ENCODE measurements around the gene XIRP1.

Gene XIRP1

GRCh38 chr3:39191773-39192172 lies 622 bp downstream of the XIRP1 start:
- H4K20me1 ChIP-seq (ENCODE audit: insufficient read depth, low read length): no peaks in the 10 kb centered on the region
- H3K36me3 ChIP-seq (replicated peaks; ENCODE audit: low read depth, low read length): no peaks in the 10 kb centered on the region
- no peak overlapping the region for H3K4me3 ChIP-seq (ENCODE audit: low read length)
- H3K79me2 ChIP-seq (ENCODE audit: low read length): no peaks in the 10 kb centered on the region
- H3K4me2 ChIP-seq (ENCODE audit: low read length): no peak overlapping the region
- H3K9ac ChIP-seq (ENCODE audit: low read length): no peak overlapping the region
- H3K27ac ChIP-seq (ENCODE audit: low read length): no peak overlapping the region
- peaks cover 6% of the 10 kb centered on the region; the same call in 1 of the 2 replicates for H3K4me1 ChIP-seq (ENCODE audit: low read length)
- peaks cover 22% of the 10 kb centered on the region for H3K27me3 ChIP-seq (ENCODE audit: low read depth, low read length)
- no peaks in the 10 kb centered on the region for H3K9me3 ChIP-seq (ENCODE audit: insufficient read depth, low read length)
- H2AFZ ChIP-seq (ENCODE audit: low read depth, low read length): no peak overlapping the region
- TF ChIP-seq CTCF (IDR thresholded peaks at IDR 0.05; ENCODE audit: low read depth, low read length): no peak
- TF ChIP-seq EZH2phosphoT487 (IDR thresholded peaks at IDR 0.05; ENCODE audit: low read depth): no peak

GRCh38 chr3:39191111-39191510 lies 1.3 kb downstream of the XIRP1 start:
- no peak overlapping the region for H3K4me2 ChIP-seq (ENCODE audit: low read length)
- peaks cover 6% of the 10 kb centered on the region; the same call in 1 of the 2 replicates for H3K4me1 ChIP-seq (ENCODE audit: low read length)
- no peaks in the 10 kb centered on the region for H4K20me1 ChIP-seq (ENCODE audit: insufficient read depth, low read length)
- H2AFZ ChIP-seq (ENCODE audit: low read depth, low read length): no peak overlapping the region
- H3K79me2 ChIP-seq (ENCODE audit: low read length): no peaks in the 10 kb centered on the region
- no peak overlapping the region for H3K9ac ChIP-seq (ENCODE audit: low read length)
- no peak overlapping the region for H3K4me3 ChIP-seq (ENCODE audit: low read length)
- peaks cover 15% of the 10 kb centered on the region for H3K27me3 ChIP-seq (ENCODE audit: low read depth, low read length)
- no peaks in the 10 kb centered on the region for H3K36me3 ChIP-seq (replicated peaks; ENCODE audit: low read depth, low read length)
- H3K9me3 ChIP-seq (ENCODE audit: insufficient read depth, low read length): no peaks in the 10 kb centered on the region
- H3K27ac ChIP-seq (ENCODE audit: low read length): no peak overlapping the region
- TF ChIP-seq EZH2phosphoT487 (IDR thresholded peaks at IDR 0.05; ENCODE audit: low read depth): no peak
- TF ChIP-seq CTCF (IDR thresholded peaks at IDR 0.05; ENCODE audit: low read depth, low read length): no peak

GRCh38 chr3:39190281-39191025 lies 1.9 kb downstream of the XIRP1 start:
- no peak overlapping the region for H2AFZ ChIP-seq (ENCODE audit: low read depth, low read length)
- H3K4me2 ChIP-seq (ENCODE audit: low read length): no peak overlapping the region

GRCh38 chr3:39189959-39190269 lies 2.5 kb downstream of the XIRP1 start:
- H3K9ac ChIP-seq (ENCODE audit: low read length): no peak overlapping the region
- no peaks in the 10 kb centered on the region for H4K20me1 ChIP-seq (ENCODE audit: insufficient read depth, low read length)
- no peaks in the 10 kb centered on the region for H3K36me3 ChIP-seq (replicated peaks; ENCODE audit: low read depth, low read length)
- no peak for TF ChIP-seq EZH2phosphoT487 (IDR thresholded peaks at IDR 0.05; ENCODE audit: low read depth)
- TF ChIP-seq CTCF (IDR thresholded peaks at IDR 0.05; ENCODE audit: low read depth, low read length): peak; percentile 94
- H2AFZ ChIP-seq (ENCODE audit: low read depth, low read length): no peak overlapping the region
- no peak overlapping the region for H3K4me2 ChIP-seq (ENCODE audit: low read length)
- no peak overlapping the region for H3K4me3 ChIP-seq (ENCODE audit: low read length)
- H3K27ac ChIP-seq (ENCODE audit: low read length): no peak overlapping the region
- H3K79me2 ChIP-seq (ENCODE audit: low read length): no peaks in the 10 kb centered on the region
- H3K4me1 ChIP-seq (ENCODE audit: low read length): peaks cover 6% of the 10 kb centered on the region; the same call in 1 of the 2 replicates
- no peaks in the 10 kb centered on the region for H3K9me3 ChIP-seq (ENCODE audit: insufficient read depth, low read length)
- H3K27me3 ChIP-seq (ENCODE audit: low read depth, low read length): peaks cover 7% of the 10 kb centered on the region

More at GRCh38 chr3:39190281-39191025, 1.9 kb downstream of the XIRP1 start:
- H3K27me3 ChIP-seq (ENCODE audit: low read depth, low read length): peaks cover 10% of the 10 kb centered on the region
- H3K9ac ChIP-seq (ENCODE audit: low read length): no peak overlapping the region
- no peaks in the 10 kb centered on the region for H3K79me2 ChIP-seq (ENCODE audit: low read length)
- no peaks in the 10 kb centered on the region for H3K36me3 ChIP-seq (replicated peaks; ENCODE audit: low read depth, low read length)
- H3K4me3 ChIP-seq (ENCODE audit: low read length): no peak overlapping the region
- H3K27ac ChIP-seq (ENCODE audit: low read length): no peak overlapping the region
- H3K9me3 ChIP-seq (ENCODE audit: insufficient read depth, low read length): no peaks in the 10 kb centered on the region
- H4K20me1 ChIP-seq (ENCODE audit: insufficient read depth, low read length): no peaks in the 10 kb centered on the region
- TF ChIP-seq CTCF (IDR thresholded peaks at IDR 0.05; ENCODE audit: low read depth, low read length) (no peak), EZH2phosphoT487 (IDR thresholded peaks at IDR 0.05; ENCODE audit: low read depth) (no peak)
- peaks cover 6% of the 10 kb centered on the region; the same call in 1 of the 2 replicates for H3K4me1 ChIP-seq (ENCODE audit: low read length)

Data from OCI-LY3 (cell line).